Measurements from ENCODE around the gene APBB2.

- no peak for TF ChIP-seq POLR2AphosphoS5 (IDR thresholded peaks at IDR 0.05)
- TF ChIP-seq, protein P1, sequence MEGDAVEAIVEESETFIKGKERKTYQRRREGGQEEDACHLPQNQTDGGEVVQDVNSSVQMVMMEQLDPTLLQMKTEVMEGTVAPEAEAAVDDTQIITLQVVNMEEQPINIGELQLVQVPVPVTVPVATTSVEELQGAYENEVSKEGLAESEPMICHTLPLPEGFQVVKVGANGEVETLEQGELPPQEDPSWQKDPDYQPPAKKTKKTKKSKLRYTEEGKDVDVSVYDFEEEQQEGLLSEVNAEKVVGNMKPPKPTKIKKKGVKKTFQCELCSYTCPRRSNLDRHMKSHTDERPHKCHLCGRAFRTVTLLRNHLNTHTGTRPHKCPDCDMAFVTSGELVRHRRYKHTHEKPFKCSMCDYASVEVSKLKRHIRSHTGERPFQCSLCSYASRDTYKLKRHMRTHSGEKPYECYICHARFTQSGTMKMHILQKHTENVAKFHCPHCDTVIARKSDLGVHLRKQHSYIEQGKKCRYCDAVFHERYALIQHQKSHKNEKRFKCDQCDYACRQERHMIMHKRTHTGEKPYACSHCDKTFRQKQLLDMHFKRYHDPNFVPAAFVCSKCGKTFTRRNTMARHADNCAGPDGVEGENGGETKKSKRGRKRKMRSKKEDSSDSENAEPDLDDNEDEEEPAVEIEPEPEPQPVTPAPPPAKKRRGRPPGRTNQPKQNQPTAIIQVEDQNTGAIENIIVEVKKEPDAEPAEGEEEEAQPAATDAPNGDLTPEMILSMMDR (IDR thresholded peaks at IDR 0.05): no peak
Measured at GRCh38 chr4:40845154-40845835, 369.0 kb downstream of the APBB2 start.

Measured in esophagus muscularis mucosa (tissue), 3 donors.